K562 (cell line): ENCODE measurements around the gene ACER2. TPM values are rescaled to one million over a fixed set of nuclear protein-coding genes. Genes with fewer than 3 reads are reported as not detected.

Source experiments
- ATAC-seq: fragments of 200-7000 bp; cut with Tn5 transposase; 3 replicates; pipeline ENCODE4 v1.9.1; 2020; ENCODE audit warnings: moderate library complexity
- BruUV-seq: library from RNA; stranded (reverse); fragments of 400-500 nt; replicated peaks from 2 replicates; lab custom pipeline; 2021; lab: Mats Ljungman, UMichigan
- CTCF ChIA-PET: fragments of 300-600 bp; formaldehyde crosslinking; extraction: SDS; loops from one replicate; lab custom pipeline; 2021; ENCODE audit warnings: low intra/inter-chr PET ratio; lab: Yijun Ruan, JAX
- POLR2A ChIA-PET: fragments of 300-600, 350-650 bp; sonication (Branson Sonifier 250); formaldehyde crosslinking; extraction: SDS; loops from one replicate; lab custom pipeline; 2021; ENCODE audit warnings: antibody characterized with exemption, inconsistent platforms; lab: Yijun Ruan, JAX
- DNase-seq, 4 experiments: peaks; one replicate each; pipeline versions ENCODE4 v3.0.0 to v3.0.0-alpha.2; 2011 to 2018; ENCODE audit warnings: low spot score in 3 of 4, mixed read lengths in 3 of 4; ENCODE audit errors: extremely low read depth in 1 of 4
- FAIRE-seq: peaks from 2 replicates; lab custom pipeline; 2011; peaks lifted over from hg19 to GRCh38; lab: Jason Lieb, UNC
- H2AFZ ChIP-seq: 2 replicates; pipeline ENCODE4 v1.6.0; 2011; ENCODE audit warnings: low read depth, low read length, control low read depth, inconsistent platforms
- H3K27ac ChIP-seq: fragments of 200-600 bp; 3 replicates; pipeline ENCODE4 v1.8.0; 2011; ENCODE audit warnings: low read depth, mild to moderate bottlenecking, control low read depth, inconsistent platforms, low read length, moderate library complexity, mixed read lengths; ENCODE audit errors: extremely low read depth
- H3K27me3 ChIP-seq, 2 experiments: fragments of 300-600 bp in 1 of 2; 2 replicates in 1 of 2; 3 replicates in 1 of 2; pipeline versions ENCODE4 v1.6.0 to v1.8.0; 2011; ENCODE audit warnings: inconsistent platforms in 2 of 2, low read length in 2 of 2, mild to moderate bottlenecking in 1 of 2, mixed read lengths in 1 of 2, moderate library complexity in 1 of 2; ENCODE audit not compliant: control insufficient read depth in 2 of 2, insufficient read depth in 2 of 2
- H3K36me3 ChIP-seq: fragments of 300-600 bp; 3 replicates; pipeline ENCODE4 v1.8.0; 2011; ENCODE audit warnings: mild to moderate bottlenecking, low read length, inconsistent platforms; ENCODE audit not compliant: control insufficient read depth, insufficient read depth
- H3K4me1 ChIP-seq, 2 experiments: fragments of 200-600 bp in 1 of 2; replicated peaks in 1 of 2; 2 replicates in 1 of 2; 3 replicates in 1 of 2; pipeline versions ENCODE4 v1.5.1 to v1.8.0; 2011; ENCODE audit warnings: inconsistent platforms in 2 of 2, low read length in 2 of 2, mild to moderate bottlenecking in 1 of 2, mixed read lengths in 1 of 2, moderate library complexity in 1 of 2; ENCODE audit not compliant: control insufficient read depth in 2 of 2, insufficient read depth in 2 of 2
- H3K4me2 ChIP-seq: 2 replicates; pipeline ENCODE4 v1.6.1; 2011; ENCODE audit warnings: low read length, control low read depth, inconsistent platforms, mixed read lengths; ENCODE audit not compliant: insufficient read depth
- H3K4me3 ChIP-seq: fragments of 200-600 bp; sonication (generic), shearing (Covaris generic); 2 replicates; pipeline ENCODE4 v1.5.1; 2016; ENCODE audit warnings: control low read depth, inconsistent platforms
- H3K79me2 ChIP-seq: fragments of 200-600 bp; 3 replicates; pipeline ENCODE4 v1.8.0; 2011; ENCODE audit warnings: low read length, inconsistent platforms; ENCODE audit not compliant: control insufficient read depth, insufficient read depth
- H3K9ac ChIP-seq, 2 experiments: 2 replicates each; pipeline versions ENCODE4 v1.6.0 to v1.6.1; 2011; ENCODE audit warnings: low read depth in 2 of 2, low read length in 2 of 2, control low read depth in 1 of 2, inconsistent platforms in 1 of 2, mild to moderate bottlenecking in 1 of 2, mixed read lengths in 1 of 2; ENCODE audit not compliant: insufficient read depth in 1 of 2
- H3K9me1 ChIP-seq: one replicate; pipeline ENCODE4 v1.6.0; 2011; ENCODE audit warnings: inconsistent platforms, mild to moderate bottlenecking, low read length, moderate library complexity; ENCODE audit not compliant: control insufficient read depth, insufficient read depth
- H3K9me3 ChIP-seq: replicated peaks from 2 replicates; pipeline ENCODE4 v1.5.1; 2011; ENCODE audit warnings: low read depth, low read length, inconsistent platforms; ENCODE audit not compliant: control insufficient read depth, insufficient read depth
- H4K20me1 ChIP-seq: replicated peaks from 2 replicates; pipeline ENCODE4 v1.6.1; 2011; ENCODE audit warnings: low read length, inconsistent platforms, mixed read lengths; ENCODE audit not compliant: control insufficient read depth, insufficient read depth
- EZH2 ChIP-seq: IDR thresholded peaks from 2 replicates; pipeline ENCODE4 v1.6.1; 2012; ENCODE audit warnings: low read depth, mild to moderate bottlenecking, inconsistent platforms, low read length, borderline replicate concordance
- HINFP ChIP-seq: fragments of 450-650 bp; conservative IDR thresholded peaks from 2 replicates; pipeline ENCODE4 v1.6.1; 2016; ENCODE audit warnings: missing genetic modification characterization, low read depth, mild to moderate bottlenecking, control low read depth, missing compliant biosample characterization
- LCOR ChIP-seq: sonication (generic); formaldehyde crosslinking; IDR thresholded peaks from 2 replicates; pipeline ENCODE4 v1.8.0; 2022; ENCODE audit warnings: mild to moderate bottlenecking, missing genetic modification reagents
- MCM7 ChIP-seq, 2 experiments: fragments of 450-650 bp; IDR thresholded peaks; 2 replicates each; pipeline ENCODE4 v1.6.1; 2016 to 2018
- MTA2 ChIP-seq: fragments of 450-650 bp; IDR thresholded peaks from 2 replicates; pipeline ENCODE4 v1.6.1; 2016; ENCODE audit warnings: low read depth
- NCOR1 ChIP-seq: fragments of 450-650 bp; IDR thresholded peaks from 2 replicates; pipeline ENCODE4 v1.6.1; 2016; ENCODE audit warnings: mild to moderate bottlenecking, moderate library complexity
- NEUROD1 ChIP-seq: fragments of 150-350 bp; IDR thresholded peaks from 2 replicates; pipeline ENCODE4 v1.6.1; 2014; ENCODE audit warnings: borderline replicate concordance, low read length, low read depth; ENCODE audit not compliant: partially characterized antibody
- RAD21 ChIP-seq, 2 experiments: fragments of 250-450 bp in 1 of 2; fragments of 450-650 bp in 1 of 2; sonication (Bioruptor Pico) in 1 of 2; formaldehyde crosslinking in 1 of 2; IDR thresholded peaks in 1 of 2; conservative IDR thresholded peaks in 1 of 2; 2 replicates each; pipeline versions ENCODE4 v1.4.0 to v1.8.0; 2020 to 2022; ENCODE audit warnings: mild to moderate bottlenecking in 2 of 2, moderate library complexity in 1 of 2
- SMC3 ChIP-seq: conservative IDR thresholded peaks from 2 replicates; pipeline ENCODE4 v1.6.1; 2011; ENCODE audit warnings: low read depth, low read length, improper control_type of control experiment; ENCODE audit not compliant: insufficient read depth
- TAL1 ChIP-seq: fragments of 450-650 bp; IDR thresholded peaks from 2 replicates; pipeline ENCODE4 v1.6.1; 2016; ENCODE audit warnings: mild to moderate bottlenecking
- TBP ChIP-seq: optimal IDR thresholded peaks from 2 replicates; pipeline ENCODE3; 2011; ENCODE audit warnings: low read depth, low read length, improper control_type of control experiment
- TEAD2 ChIP-seq: fragments of 450-650 bp; IDR thresholded peaks from 2 replicates; pipeline ENCODE4 v1.6.1; 2016; ENCODE audit warnings: missing genetic modification characterization, control low read depth, missing compliant biosample characterization
- ZNF436 ChIP-seq: fragments of 250-450, 450-650 bp; sonication (Bioruptor Pico); formaldehyde crosslinking; IDR thresholded peaks from 2 replicates; pipeline ENCODE4 v1.7.0; 2020; ENCODE audit warnings: mild to moderate bottlenecking
- WGBS: fragments of 100-300 bp; shearing (Covaris generic); methylation state at CpG from one replicate; pipeline ENCODE4 v1.1.6; 2016; ENCODE audit warnings: low coverage, mixed read lengths; ENCODE audit not compliant: insufficient coverage; ENCODE audit errors: missing lambda C conversion rate; 5-methylcytosine and 5-hydroxymethylcytosine counted together
- in situ Hi-C: fragments of 300-500 bp; cut with MboI; formaldehyde crosslinking; loops from 4 replicates; pipeline ENCODE4 v1.15.0; 2018; ENCODE audit warnings: inconsistent platforms, mixed read lengths
- intact Hi-C: fragments of 100-400 bp; cut with micrococcal nuclease; formaldehyde crosslinking; loops from 2 replicates; pipeline ENCODE4 v1.14.2; 2022
- polyA plus RNA-seq, 8 experiments: library from polyadenylated mRNA; depleted of rRNA in 4 of 8; stranded (reverse) in 5 of 8; unstranded in 3 of 8; fragments of >200 nt; fragmentation: Nextera tagmentation in 2 of 8; fragmentation: Illumina TruSeq in 1 of 8; extraction: Ambion mirVana in 2 of 8; extraction: Trizol in 1 of 8; gene quantifications; 2 replicates each; pipeline versions ENCODE4 v1.2.1 to v1.2.3, GENCODE V29; 2011 to 2014; ENCODE audit warnings: inconsistent platforms in 1 of 8, missing spikeins in 1 of 8
- total RNA-seq, 7 experiments: library from RNA; depleted of rRNA in 6 of 7; stranded (reverse); fragments of >200 nt in 6 of 7; fragmentation: Illumina TruSeq in 2 of 7; extraction: Trizol in 2 of 7; gene quantifications; 2 replicates each; pipeline versions ENCODE4 v1.2.1 to v1.2.3, GENCODE V29; 2011 to 2021; ENCODE audit warnings: low replicate concordance in 1 of 7
- TF ChIP-seq, protein P1 (sequence below), 3 experiments: IDR thresholded peaks in 2 of 3; conservative IDR thresholded peaks in 1 of 3; 2 replicates each; pipeline ENCODE4 v1.5.1; 2011 to 2012; ENCODE audit warnings: low read length in 3 of 3, mild to moderate bottlenecking in 3 of 3, control low read depth in 2 of 3, improper control_type of control experiment in 1 of 3, inconsistent platforms in 1 of 3, low read depth in 1 of 3, mixed read lengths in 1 of 3, moderate library complexity in 1 of 3; ENCODE audit not compliant: insufficient read depth in 2 of 3

Gene ACER2
- total and polyA plus RNA-seq, 9 of the 15 experiments (the other 6 are each of a cell fraction or from before 2014, with no cell fraction given) = 0.17 to 4.6 (median 3.0) TPM

DNA sequence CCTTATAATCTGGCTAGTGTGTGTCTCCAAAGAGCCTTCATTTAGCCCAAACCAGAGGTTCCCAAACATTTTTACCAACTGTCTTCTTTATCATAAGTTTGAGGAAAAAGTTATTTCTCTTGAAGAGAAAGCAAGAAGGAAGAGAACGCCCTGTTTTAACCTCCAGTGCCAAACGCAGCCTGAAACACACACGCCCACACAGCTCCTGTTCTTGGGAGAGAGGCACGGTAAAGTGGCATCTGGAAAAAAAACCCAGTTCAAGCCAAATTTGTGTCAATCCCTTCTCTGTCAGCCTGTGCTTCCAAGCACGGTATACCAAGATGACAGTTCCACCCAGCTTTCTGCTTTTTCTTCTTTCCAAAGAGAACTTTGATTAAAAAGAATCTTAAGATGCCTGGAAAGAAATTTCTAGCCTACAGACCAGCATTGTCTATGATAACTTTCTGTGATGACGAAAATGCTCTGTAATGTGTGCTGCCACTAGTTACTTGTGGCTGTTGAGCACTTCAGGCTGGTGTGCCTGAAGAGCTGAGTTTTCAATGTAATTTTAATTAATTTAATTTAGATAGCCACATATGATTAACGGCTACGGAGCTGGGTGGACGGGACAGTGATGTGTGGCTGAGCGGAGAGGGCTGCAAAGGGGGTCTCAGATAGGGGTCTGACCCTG, 62.3 kb downstream of the ACER2 start (continued):
- TF ChIP-seq HINFP (tag) = no peak
- no peak for TF ChIP-seq TEAD2 (tag)
- no peak for TF ChIP-seq NEUROD1
- no peak for TF ChIP-seq TAL1
- TF ChIP-seq LCOR (CRISPR knock-in tag) = no peak
- TF ChIP-seq ZNF436 (CRISPR knock-in tag) = no peak

GRCh38 chr9:19471737-19472648, 63.2 kb downstream of the ACER2 start:
- FAIRE-seq (peak; percentile 82), DNase-seq (peak; percentile 60 to 70 (median 60)), ATAC-seq (peak; percentile 90)
- WGBS = 2% methylated on average over 18 of the region's 18 CpGs
- Histone ChIP-seq H3K27ac (no peak overlapping the region), H3K9me1 (no peaks in the 10 kb centered on the region), H3K9ac (peak overlapping the region in 1 of 2 experiments; percentile 45; a peak in 1 of 4 replicates), H4K20me1 (no peaks in the 10 kb centered on the region), H3K4me3 (no peak overlapping the region), H3K27me3 (no peaks in the 10 kb centered on the region; a peak in 1 of 5 replicates), H3K79me2 (no peaks in the 10 kb centered on the region), H3K4me2 (peak overlapping the region; percentile 45; the same call in 1 of the 2 replicates), H3K9me3 (no peaks in the 10 kb centered on the region), H3K4me1 (peaks cover 0 to 4% of the 10 kb centered on the region in 2 experiments; a peak in 3 of 5 replicates), H3K36me3 (no peaks in the 10 kb centered on the region), H2AFZ (peak overlapping the region; percentile 85)
- POLR2A ChIA-PET = no interaction called here
- in situ Hi-C loops = loop anchor here (25.0 kb wide), 3 partner anchors 685 to 1935 kb away; no protein-coding TSS in a partner anchor
- BruUV-seq = no TSS peak
- intact Hi-C loops = no loop called here
- CTCF ChIA-PET = no interaction called here
- TF ChIP-seq NCOR1 = no peak
- peak; percentile 62 to 78; a peak in 3 of 4 replicates for TF ChIP-seq RAD21 (CRISPR knock-in tag; conservative IDR thresholded peaks at IDR 0.05 in 1 of 2, IDR thresholded peaks at IDR 0.05 in 1 of 2)
- TF ChIP-seq, protein P1, sequence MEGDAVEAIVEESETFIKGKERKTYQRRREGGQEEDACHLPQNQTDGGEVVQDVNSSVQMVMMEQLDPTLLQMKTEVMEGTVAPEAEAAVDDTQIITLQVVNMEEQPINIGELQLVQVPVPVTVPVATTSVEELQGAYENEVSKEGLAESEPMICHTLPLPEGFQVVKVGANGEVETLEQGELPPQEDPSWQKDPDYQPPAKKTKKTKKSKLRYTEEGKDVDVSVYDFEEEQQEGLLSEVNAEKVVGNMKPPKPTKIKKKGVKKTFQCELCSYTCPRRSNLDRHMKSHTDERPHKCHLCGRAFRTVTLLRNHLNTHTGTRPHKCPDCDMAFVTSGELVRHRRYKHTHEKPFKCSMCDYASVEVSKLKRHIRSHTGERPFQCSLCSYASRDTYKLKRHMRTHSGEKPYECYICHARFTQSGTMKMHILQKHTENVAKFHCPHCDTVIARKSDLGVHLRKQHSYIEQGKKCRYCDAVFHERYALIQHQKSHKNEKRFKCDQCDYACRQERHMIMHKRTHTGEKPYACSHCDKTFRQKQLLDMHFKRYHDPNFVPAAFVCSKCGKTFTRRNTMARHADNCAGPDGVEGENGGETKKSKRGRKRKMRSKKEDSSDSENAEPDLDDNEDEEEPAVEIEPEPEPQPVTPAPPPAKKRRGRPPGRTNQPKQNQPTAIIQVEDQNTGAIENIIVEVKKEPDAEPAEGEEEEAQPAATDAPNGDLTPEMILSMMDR (IDR thresholded peaks at IDR 0.05 in 2 of 3, conservative IDR thresholded peaks at IDR 0.05 in 1 of 3; ENCODE audit: insufficient read depth in 2 of 3, low read depth in 1 of 3, low read length in 3 of 3) = peak; percentile 80 to 84 (median 83)
- no peak for TF ChIP-seq EZH2
- peak; percentile 55 for TF ChIP-seq SMC3
- no peak for TF ChIP-seq MCM7 (IDR thresholded peaks at IDR 0.05)
- TF ChIP-seq TBP = no peak
- TF ChIP-seq MTA2 = no peak
